A673 (cell line): ENCODE measurements around the gene ALOXE3. TPM values are rescaled to one million over a fixed set of nuclear protein-coding genes. Genes with fewer than 3 reads are reported as not detected.

Source experiments
- BruUV-seq: library from RNA; stranded (reverse); fragments of 400-500 nt; replicated peaks from 2 replicates; lab custom pipeline; 2021; lab: Mats Ljungman, UMichigan
- CTCF ChIA-PET: fragments of 300-600 bp; sonication (Branson Sonifier 250); formaldehyde crosslinking; loops from one replicate; lab custom pipeline; 2022; ENCODE audit warnings: antibody characterized with exemption; lab: Charles Lee
- POLR2A ChIA-PET: fragments of 300-600 bp; sonication (Branson Sonifier 250); formaldehyde crosslinking; loops from one replicate; lab custom pipeline; 2022; ENCODE audit warnings: antibody characterized with exemption; ENCODE audit not compliant: low non-redundant PET; lab: Charles Lee
- DNase-seq: peaks from one replicate; pipeline ENCODE4 v3.0.0-alpha.2; 2015; ENCODE audit warnings: low spot score
- H3K27ac ChIP-seq: fragments of 200-600 bp; sonication (generic); 2 replicates; pipeline ENCODE4 v1.5.1; 2016; ENCODE audit warnings: mixed run types, low read depth, mild to moderate bottlenecking, mixed read lengths, antibody characterized with exemption, low read length; ENCODE audit not compliant: poor library complexity, severe bottlenecking
- H3K27me3 ChIP-seq: fragments of 200-600 bp; sonication (generic); replicated peaks from 2 replicates; pipeline ENCODE4 v1.6.1; 2017; ENCODE audit warnings: mixed run types, low read depth, mild to moderate bottlenecking, mixed read lengths, antibody characterized with exemption, low read length; ENCODE audit not compliant: insufficient read depth, poor library complexity
- H3K36me3 ChIP-seq: fragments of 200-600 bp; sonication (generic); 2 replicates; pipeline ENCODE4 v1.6.1; 2016; ENCODE audit warnings: mixed run types, mild to moderate bottlenecking, mixed read lengths, antibody characterized with exemption, low read length; ENCODE audit not compliant: insufficient read depth, poor library complexity, severe bottlenecking
- H3K4me1 ChIP-seq: fragments of 200-600 bp; sonication (generic); 2 replicates; pipeline ENCODE4 v1.6.1; 2017; ENCODE audit warnings: mixed run types, mild to moderate bottlenecking, mixed read lengths, antibody characterized with exemption, low read length; ENCODE audit not compliant: insufficient read depth, poor library complexity, severe bottlenecking
- H3K4me3 ChIP-seq: fragments of 200-600 bp; sonication (generic); 2 replicates; pipeline ENCODE4 v1.5.1; 2016; ENCODE audit warnings: low read depth, mixed run types, mild to moderate bottlenecking, mixed read lengths, low read length; ENCODE audit not compliant: poor library complexity, severe bottlenecking
- H3K9me3 ChIP-seq: fragments of 200-600 bp; sonication (generic); 2 replicates; pipeline ENCODE4 v1.6.1; 2016; ENCODE audit warnings: mixed run types, low read depth, mild to moderate bottlenecking, mixed read lengths, antibody characterized with exemption, low read length; ENCODE audit not compliant: poor library complexity, severe bottlenecking
- CTCF ChIP-seq: fragments of 300-800, 200-600 bp; sonication (generic); conservative IDR thresholded peaks from 2 replicates; pipeline ENCODE4 v1.5.1; 2017; ENCODE audit warnings: low read depth, mild to moderate bottlenecking, antibody characterized with exemption, low read length, moderate library complexity, mixed read lengths
- EZH2 ChIP-seq: fragments of 200-600 bp; sonication (generic); IDR thresholded peaks from 2 replicates; pipeline ENCODE4 v1.6.1; 2017; ENCODE audit warnings: borderline replicate concordance, low read depth, mild to moderate bottlenecking, mixed read lengths, antibody characterized with exemption, low read length; ENCODE audit not compliant: poor library complexity, severe bottlenecking
- intact Hi-C: fragments of 100-400 bp; cut with micrococcal nuclease; formaldehyde crosslinking; loops from one replicate; pipeline ENCODE4 v1.10.0; 2022; ENCODE audit not compliant: unreplicated experiment
- total RNA-seq: library from RNA; stranded (reverse); gene quantifications from 2 replicates; pipeline ENCODE4 v1.2.3, GENCODE V29; 2021

ALOXE3 gene
- total RNA-seq, 1 experiment from 2014 or later = not detected

DNA sequence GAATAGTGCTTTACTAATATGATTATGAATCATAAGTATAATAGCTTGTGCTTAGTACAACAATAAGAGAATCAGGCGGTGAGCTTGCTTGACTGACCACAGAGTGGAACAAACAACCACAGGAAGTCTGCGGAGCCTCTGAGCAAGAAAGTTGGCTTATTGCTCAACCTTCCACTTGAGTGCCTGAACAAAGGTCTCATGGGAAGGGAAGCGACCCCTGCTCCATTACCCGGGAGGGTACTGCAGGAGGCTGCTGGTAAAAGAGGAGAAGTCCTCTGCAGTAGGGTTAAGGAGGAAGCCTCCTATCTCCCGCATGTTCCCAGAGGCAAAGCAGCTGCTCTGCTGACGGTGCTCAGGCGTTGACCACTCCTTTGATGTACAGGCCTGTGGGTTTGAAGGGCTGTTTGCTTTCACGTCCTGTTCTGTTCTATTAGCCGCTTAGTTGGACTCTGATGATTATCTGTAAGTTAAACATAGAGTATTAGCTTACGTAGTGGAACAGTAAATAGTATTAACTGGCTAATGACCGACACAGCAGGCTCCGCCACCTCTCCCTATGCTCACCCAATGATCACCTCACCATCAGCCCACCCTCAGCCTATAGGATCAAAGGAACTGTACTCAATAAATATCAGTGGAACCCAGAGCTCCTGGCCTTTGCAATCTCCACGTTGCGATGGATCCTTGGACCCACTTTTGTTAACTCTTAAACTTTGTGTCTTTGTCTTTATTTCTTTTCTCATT is 61.9 kb downstream of the ALOXE3 start:
- BruUV-seq = no TSS peak
- ChIA-PET POLR2A (no interaction called here), CTCF (interaction anchor here (0.9 to 2.7 kb wide), 5 partner anchors 15 to 313 kb away, joined by 4 to 12 read pairs (median 5); no protein-coding TSS in a partner anchor)
- intact Hi-C loops = loop anchor here (2.0 to 5.0 kb wide), 5 partner anchors 16 to 314 kb away; no protein-coding TSS in a partner anchor
- Histone ChIP-seq H3K4me3 (no peak overlapping the region), H3K9me3 (no peaks in the 10 kb centered on the region), H3K4me1 (peaks cover 12% of the 10 kb centered on the region), H3K36me3 (no peaks in the 10 kb centered on the region), H3K27ac (no peak overlapping the region), H3K27me3 (peaks cover 8% of the 10 kb centered on the region)
- DNase-seq = no peak
- TF ChIP-seq EZH2 (no peak), CTCF (no peak)

DNA sequence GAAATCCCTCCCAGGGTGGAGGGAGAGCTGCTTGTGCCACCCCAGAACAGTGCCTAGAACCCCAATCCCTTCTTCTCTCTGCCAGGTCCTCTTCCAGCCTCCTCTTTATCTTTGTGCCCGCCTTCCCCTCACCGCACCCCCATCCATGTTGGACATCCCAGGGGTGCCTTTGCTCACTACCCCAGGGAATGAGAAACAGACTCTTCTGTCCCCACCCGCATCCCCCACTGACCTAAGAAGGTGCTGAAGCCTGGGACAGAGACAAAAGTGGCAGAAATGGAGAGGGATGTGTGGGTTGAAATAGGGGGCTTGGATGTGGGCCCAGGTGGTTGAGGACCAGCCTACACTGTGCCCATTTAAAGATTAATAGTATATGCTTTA is 62.5 kb downstream of the ALOXE3 start:
- BruUV-seq = no TSS peak
- peaks cover 8% of the 10 kb centered on the region for H3K27me3 ChIP-seq
- no peak overlapping the region for H3K27ac ChIP-seq
- H3K4me3 ChIP-seq = no peak overlapping the region
- H3K36me3 ChIP-seq = no peaks in the 10 kb centered on the region
- intact Hi-C loops = loop anchor here (2.0 to 5.0 kb wide), 5 partner anchors 15 to 314 kb away; no protein-coding TSS in a partner anchor
- ChIA-PET POLR2A (interaction anchor here (0.5 kb wide), 1 partner anchor 142 kb away, joined by 3 read pairs; no protein-coding TSS in a partner anchor), CTCF (interaction anchor here (2.0 to 2.4 kb wide), 2 partner anchors 18 to 312 kb away, joined by 5 to 10 read pairs; no protein-coding TSS in a partner anchor)
- no peak for TF ChIP-seq EZH2
- no peak for TF ChIP-seq CTCF
- no peaks in the 10 kb centered on the region for H3K9me3 ChIP-seq
- H3K4me1 ChIP-seq = peaks cover 12% of the 10 kb centered on the region
- no peak for DNase-seq

GRCh38 chr17:8053600-8053999 is 64.7 kb downstream of the ALOXE3 start:
- no peak overlapping the region for H3K4me3 ChIP-seq
- H3K4me1 ChIP-seq = peaks cover 7% of the 10 kb centered on the region
- H3K36me3 ChIP-seq = no peaks in the 10 kb centered on the region
- POLR2A ChIA-PET = no interaction called here
- no peaks in the 10 kb centered on the region for H3K27me3 ChIP-seq
- no peak overlapping the region for H3K27ac ChIP-seq
- H3K9me3 ChIP-seq = no peaks in the 10 kb centered on the region
- intact Hi-C loops = no loop called here
- TF ChIP-seq EZH2 = no peak
- TF ChIP-seq CTCF = no peak
- no TSS peak for BruUV-seq
- CTCF ChIA-PET = no interaction called here
- DNase-seq = no peak
